HEK293 (cell line): ENCODE results near the gene MMP19.

Experiments
- CTCF ChIA-PET: fragments of 350-600 bp; formaldehyde crosslinking; extraction: SDS; loops from one replicate; lab custom pipeline; 2021; ENCODE audit warnings: antibody characterized with exemption; lab: Yijun Ruan, JAX
- POLR2A ChIA-PET: fragments of 300-600 bp; formaldehyde crosslinking; extraction: SDS; loops from one replicate; lab custom pipeline; 2020; ENCODE audit warnings: antibody characterized with exemption, inconsistent platforms; lab: Yijun Ruan, JAX
- H3K27ac ChIP-seq: fragments of 200-500 bp; sonication (Bioruptor generic); 2 replicates; pipeline ENCODE4 v1.5.1; 2014; ENCODE audit warnings: low read depth, low read length, control low read depth, inconsistent platforms; ENCODE audit errors: extremely low read depth
- H3K36me3 ChIP-seq, 2 experiments: fragments of 200-500 bp in 1 of 2; sonication (Bioruptor generic) in 1 of 2; 1 replicate in 1 of 2; 2 replicates in 1 of 2; pipeline ENCODE4 v1.5.1; 2014 to 2017; ENCODE audit warnings: inconsistent platforms in 2 of 2, low read length in 2 of 2; ENCODE audit not compliant: control insufficient read depth in 2 of 2, insufficient read depth in 1 of 2
- H3K4me1 ChIP-seq: fragments of 200-500 bp; sonication (Bioruptor generic); 2 replicates; pipeline ENCODE4 v1.5.1; 2014; ENCODE audit warnings: mild to moderate bottlenecking, low read length, inconsistent platforms; ENCODE audit not compliant: control insufficient read depth, insufficient read depth
- H3K4me3 ChIP-seq: 2 replicates; pipeline ENCODE4 v1.5.1; 2011; ENCODE audit warnings: low read depth, mild to moderate bottlenecking, control low read depth, low read length, moderate library complexity
- H3K9me3 ChIP-seq: fragments of 200-500 bp; sonication (Bioruptor generic); 2 replicates; pipeline ENCODE4 v1.5.1; 2014; ENCODE audit warnings: low read depth, low read length, inconsistent platforms; ENCODE audit not compliant: control insufficient read depth, insufficient read depth
- GLI4 ChIP-seq: fragments of 450-650 bp; formaldehyde crosslinking; IDR thresholded peaks from 2 replicates; pipeline ENCODE4 v1.5.1; 2016; ENCODE audit warnings: missing biosample characterization, missing genetic modification characterization
- KLF7 ChIP-seq: fragments of 450-650 bp; formaldehyde crosslinking; IDR thresholded peaks from 2 replicates; pipeline ENCODE4 v1.5.1; 2016; ENCODE audit warnings: missing biosample characterization, missing genetic modification characterization, borderline replicate concordance
- MYNN ChIP-seq: fragments of 450-650 bp; formaldehyde crosslinking; IDR thresholded peaks from 2 replicates; pipeline ENCODE4 v1.5.1; 2016; ENCODE audit warnings: missing biosample characterization, missing genetic modification characterization, borderline replicate concordance
- SP3 ChIP-seq: fragments of 450-650 bp; formaldehyde crosslinking; IDR thresholded peaks from 2 replicates; pipeline ENCODE4 v1.5.1; 2016; ENCODE audit warnings: missing biosample characterization, missing genetic modification characterization
- TCF7L2 ChIP-seq: IDR thresholded peaks from 2 replicates; pipeline ENCODE4 v1.6.1; 2011; ENCODE audit warnings: low read depth, mild to moderate bottlenecking, inconsistent platforms, low read length, moderate library complexity, borderline replicate concordance
- ZFHX2 ChIP-seq: fragments of 450-650 bp; formaldehyde crosslinking; conservative IDR thresholded peaks from 2 replicates; pipeline ENCODE4 v1.5.1; 2016; ENCODE audit warnings: missing biosample characterization, missing genetic modification characterization
- ZFP37 ChIP-seq: fragments of 450-650 bp; formaldehyde crosslinking; IDR thresholded peaks from 2 replicates; pipeline ENCODE4 v1.5.1; 2016; ENCODE audit warnings: missing biosample characterization, missing genetic modification characterization
- ZNF10 ChIP-seq: fragments of 450-650 bp; formaldehyde crosslinking; IDR thresholded peaks from 2 replicates; pipeline ENCODE4 v1.5.1; 2017; ENCODE audit warnings: missing biosample characterization, missing genetic modification characterization
- ZNF169 ChIP-seq: fragments of 450-650 bp; formaldehyde crosslinking; IDR thresholded peaks from 2 replicates; pipeline ENCODE4 v1.5.1; 2016; ENCODE audit warnings: missing biosample characterization, missing genetic modification characterization
- ZNF202 ChIP-seq: fragments of 450-650 bp; formaldehyde crosslinking; IDR thresholded peaks from 2 replicates; pipeline ENCODE4 v1.5.1; 2016; ENCODE audit warnings: missing biosample characterization, missing genetic modification characterization, borderline replicate concordance
- ZNF354C ChIP-seq: fragments of 450-650 bp; formaldehyde crosslinking; IDR thresholded peaks from 2 replicates; pipeline ENCODE4 v1.5.1; 2016; ENCODE audit warnings: missing biosample characterization, missing genetic modification characterization, low read depth, borderline replicate concordance
- ZNF549 ChIP-seq: fragments of 450-650 bp; IDR thresholded peaks from 2 replicates; pipeline ENCODE4 v1.5.1; 2018; ENCODE audit warnings: missing biosample characterization, missing genetic modification characterization, mild to moderate bottlenecking, inconsistent platforms, moderate library complexity
- ZNF555 ChIP-seq: fragments of 450-650 bp; formaldehyde crosslinking; conservative IDR thresholded peaks from 2 replicates; pipeline ENCODE4 v1.5.1; 2017; ENCODE audit warnings: missing biosample characterization, mild to moderate bottlenecking, missing genetic modification characterization, inconsistent platforms
- ZNF585B ChIP-seq: fragments of 450-650 bp; formaldehyde crosslinking; IDR thresholded peaks from 2 replicates; pipeline ENCODE4 v1.5.1; 2016; ENCODE audit warnings: missing biosample characterization, missing genetic modification characterization
- ZNF654 ChIP-seq: fragments of 450-650 bp; formaldehyde crosslinking; IDR thresholded peaks from 2 replicates; pipeline ENCODE4 v1.5.1; 2016; ENCODE audit warnings: low read depth, missing biosample characterization, missing genetic modification characterization
- ZNF664 ChIP-seq: fragments of 450-650 bp; formaldehyde crosslinking; IDR thresholded peaks from 2 replicates; pipeline ENCODE4 v1.5.1; 2016; ENCODE audit warnings: missing biosample characterization, missing genetic modification characterization
- TF ChIP-seq, protein P1 (sequence below): fragments of 450-650 bp; formaldehyde crosslinking; IDR thresholded peaks from 2 replicates; pipeline ENCODE4 v1.5.1; 2016; ENCODE audit warnings: missing biosample characterization, missing genetic modification characterization
- TF ChIP-seq, protein P2 (sequence below): fragments of 450-650 bp; formaldehyde crosslinking; IDR thresholded peaks from 2 replicates; pipeline ENCODE4 v1.5.1; 2017; ENCODE audit warnings: missing biosample characterization, missing genetic modification characterization
- TF ChIP-seq, protein P3 (sequence below): fragments of 450-650 bp; formaldehyde crosslinking; IDR thresholded peaks from 2 replicates; pipeline ENCODE4 v1.5.1; 2016; ENCODE audit warnings: missing biosample characterization, missing genetic modification characterization
- TF ChIP-seq, protein P4 (sequence below): fragments of 450-650 bp; formaldehyde crosslinking; IDR thresholded peaks from 2 replicates; pipeline ENCODE4 v1.5.1; 2016; ENCODE audit warnings: missing biosample characterization, missing genetic modification characterization, borderline replicate concordance
- TF ChIP-seq, protein P5 (sequence below): fragments of 450-650 bp; formaldehyde crosslinking; optimal IDR thresholded peaks from 2 replicates; pipeline ENCODE3; 2016; ENCODE audit warnings: missing biosample characterization, mild to moderate bottlenecking, missing genetic modification characterization

The MMP19 gene

DNA sequence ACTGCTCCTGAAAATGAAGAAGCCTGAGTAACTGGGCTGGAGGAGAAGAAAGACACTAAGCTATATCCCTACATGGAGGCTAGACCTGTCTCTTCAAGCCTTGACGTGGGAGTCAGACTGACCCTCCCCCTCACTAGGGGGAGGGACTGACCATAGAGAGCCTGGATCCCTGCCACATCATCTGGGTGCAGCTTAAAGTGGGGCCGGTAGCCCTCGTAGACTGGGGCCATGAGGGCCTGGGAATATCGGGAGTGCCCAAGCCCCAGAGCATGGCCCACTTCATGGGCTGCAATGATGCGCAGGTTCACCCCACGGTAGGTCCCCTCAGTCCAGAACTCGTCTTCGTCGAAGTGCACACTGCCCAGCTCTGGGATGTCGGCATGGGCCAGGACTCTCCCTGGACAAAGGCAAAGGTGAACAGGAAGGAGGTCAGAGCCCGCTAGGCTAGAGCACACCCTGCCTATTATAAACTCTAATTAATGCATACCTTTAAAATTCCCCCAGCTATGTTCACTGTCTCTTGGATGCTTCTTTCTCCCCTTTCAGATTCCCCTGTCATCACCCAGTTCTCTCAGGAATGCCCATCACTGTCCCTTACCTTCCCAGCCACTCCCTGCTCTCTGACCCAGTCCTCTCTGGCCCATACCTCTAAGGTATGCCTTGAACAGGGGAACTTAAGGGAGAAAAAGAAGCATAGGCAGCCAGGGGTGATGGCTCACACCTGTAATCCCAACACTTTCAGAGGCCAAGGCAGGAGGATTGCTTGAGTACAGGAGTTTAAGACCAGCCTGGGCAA, 3.2 kb downstream of the MMP19 start:
- no peaks in the 10 kb centered on the region for H3K36me3 ChIP-seq
- H3K4me1 ChIP-seq, result no peaks in the 10 kb centered on the region
- H3K27ac ChIP-seq, result no peak overlapping the region
- ChIA-PET POLR2A (interaction anchor here (0.7 kb wide), 1 partner anchor 10 kb away, joined by 3 read pairs; no protein-coding TSS in a partner anchor), CTCF (no interaction called here)
- no peaks in the 10 kb centered on the region for H3K9me3 ChIP-seq
- TF ChIP-seq ZNF10 (tag by site-specific recombination) (no peak), ZNF202 (tag by site-specific recombination) (no peak), ZFP37 (no peak)
- TF ChIP-seq, protein P1, sequence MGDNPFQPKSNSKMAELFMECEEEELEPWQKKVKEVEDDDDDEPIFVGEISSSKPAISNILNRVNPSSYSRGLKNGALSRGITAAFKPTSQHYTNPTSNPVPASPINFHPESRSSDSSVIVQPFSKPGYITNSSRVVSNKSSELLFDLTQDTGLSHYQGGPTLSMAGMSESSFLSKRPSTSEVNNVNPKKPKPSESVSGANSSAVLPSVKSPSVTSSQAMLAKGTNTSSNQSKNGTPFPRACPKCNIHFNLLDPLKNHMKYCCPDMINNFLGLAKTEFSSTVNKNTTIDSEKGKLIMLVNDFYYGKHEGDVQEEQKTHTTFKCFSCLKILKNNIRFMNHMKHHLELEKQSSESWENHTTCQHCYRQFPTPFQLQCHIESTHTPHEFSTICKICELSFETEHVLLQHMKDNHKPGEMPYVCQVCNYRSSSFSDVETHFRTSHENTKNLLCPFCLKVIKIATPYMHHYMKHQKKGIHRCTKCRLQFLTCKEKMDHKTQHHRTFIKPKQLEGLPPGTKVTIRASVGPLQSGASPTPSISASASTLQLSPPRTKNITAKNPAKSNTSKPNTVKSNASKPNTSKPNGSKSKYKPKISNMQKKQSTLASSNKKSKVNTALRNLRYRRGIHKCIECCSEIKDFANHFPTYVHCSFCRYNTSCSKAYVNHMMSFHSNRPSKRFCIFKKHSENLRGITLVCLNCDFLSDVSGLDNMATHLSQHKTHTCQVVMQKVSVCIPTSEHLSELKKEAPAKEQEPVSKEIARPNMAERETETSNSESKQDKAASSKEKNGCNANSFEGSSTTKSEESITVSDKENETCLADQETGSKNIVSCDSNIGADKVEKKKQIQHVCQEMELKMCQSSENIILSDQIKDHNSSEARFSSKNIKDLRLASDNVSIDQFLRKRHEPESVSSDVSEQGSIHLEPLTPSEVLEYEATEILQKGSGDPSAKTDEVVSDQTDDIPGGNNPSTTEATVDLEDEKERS (tag by site-specific recombination), result no peak
- H3K4me3 ChIP-seq, result no peak overlapping the region

DNA sequence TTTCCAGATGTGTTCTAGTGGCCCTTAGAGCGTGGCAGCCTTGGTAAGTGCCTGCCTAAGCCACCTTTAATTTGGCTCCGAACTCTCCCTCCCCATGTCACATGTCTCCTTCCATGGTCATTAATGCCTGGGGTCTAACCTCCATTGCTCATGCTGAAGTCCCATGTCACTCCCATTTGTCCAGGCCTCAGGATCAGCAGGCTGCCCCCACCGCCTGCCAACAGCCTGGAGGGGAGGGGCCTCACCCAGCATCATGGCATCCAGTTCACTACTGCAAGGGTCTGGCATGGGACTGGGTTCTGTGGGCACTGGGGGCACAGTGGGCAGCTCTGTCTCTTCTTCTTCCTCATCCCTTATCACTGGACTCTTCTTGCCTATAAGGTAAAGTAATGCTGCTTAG, 4.4 kb downstream of the MMP19 start:
- Histone ChIP-seq H3K27ac (no peak overlapping the region), H3K36me3 (no peaks in the 10 kb centered on the region), H3K4me1 (no peaks in the 10 kb centered on the region), H3K4me3 (no peak overlapping the region), H3K9me3 (no peaks in the 10 kb centered on the region)
- TF ChIP-seq ZNF664, result no peak
- no peak for TF ChIP-seq TCF7L2
- no peak for TF ChIP-seq SP3
- TF ChIP-seq ZNF555 (tag by site-specific recombination), result no peak
- TF ChIP-seq, protein P2, sequence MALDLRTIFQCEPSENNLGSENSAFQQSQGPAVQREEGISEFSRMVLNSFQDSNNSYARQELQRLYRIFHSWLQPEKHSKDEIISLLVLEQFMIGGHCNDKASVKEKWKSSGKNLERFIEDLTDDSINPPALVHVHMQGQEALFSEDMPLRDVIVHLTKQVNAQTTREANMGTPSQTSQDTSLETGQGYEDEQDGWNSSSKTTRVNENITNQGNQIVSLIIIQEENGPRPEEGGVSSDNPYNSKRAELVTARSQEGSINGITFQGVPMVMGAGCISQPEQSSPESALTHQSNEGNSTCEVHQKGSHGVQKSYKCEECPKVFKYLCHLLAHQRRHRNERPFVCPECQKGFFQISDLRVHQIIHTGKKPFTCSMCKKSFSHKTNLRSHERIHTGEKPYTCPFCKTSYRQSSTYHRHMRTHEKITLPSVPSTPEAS (tag by site-specific recombination), result no peak
- TF ChIP-seq, protein P3, sequence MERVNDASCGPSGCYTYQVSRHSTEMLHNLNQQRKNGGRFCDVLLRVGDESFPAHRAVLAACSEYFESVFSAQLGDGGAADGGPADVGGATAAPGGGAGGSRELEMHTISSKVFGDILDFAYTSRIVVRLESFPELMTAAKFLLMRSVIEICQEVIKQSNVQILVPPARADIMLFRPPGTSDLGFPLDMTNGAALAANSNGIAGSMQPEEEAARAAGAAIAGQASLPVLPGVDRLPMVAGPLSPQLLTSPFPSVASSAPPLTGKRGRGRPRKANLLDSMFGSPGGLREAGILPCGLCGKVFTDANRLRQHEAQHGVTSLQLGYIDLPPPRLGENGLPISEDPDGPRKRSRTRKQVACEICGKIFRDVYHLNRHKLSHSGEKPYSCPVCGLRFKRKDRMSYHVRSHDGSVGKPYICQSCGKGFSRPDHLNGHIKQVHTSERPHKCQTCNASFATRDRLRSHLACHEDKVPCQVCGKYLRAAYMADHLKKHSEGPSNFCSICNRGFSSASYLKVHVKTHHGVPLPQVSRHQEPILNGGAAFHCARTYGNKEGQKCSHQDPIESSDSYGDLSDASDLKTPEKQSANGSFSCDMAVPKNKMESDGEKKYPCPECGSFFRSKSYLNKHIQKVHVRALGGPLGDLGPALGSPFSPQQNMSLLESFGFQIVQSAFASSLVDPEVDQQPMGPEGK, result no peak
- no peak for TF ChIP-seq GLI4 (tag by site-specific recombination)
- no peak for TF ChIP-seq MYNN (tag by site-specific recombination)
- TF ChIP-seq ZNF169 (tag by site-specific recombination), result no peak
- no peak for TF ChIP-seq ZNF585B (tag by site-specific recombination)
- no peak for TF ChIP-seq ZNF354C (tag by site-specific recombination)
- TF ChIP-seq ZFHX2 (tag by site-specific recombination), result no peak
- no peak for TF ChIP-seq ZNF549 (tag by site-specific recombination)
- TF ChIP-seq ZNF654 (tag by site-specific recombination), result no peak
- TF ChIP-seq, protein P4, sequence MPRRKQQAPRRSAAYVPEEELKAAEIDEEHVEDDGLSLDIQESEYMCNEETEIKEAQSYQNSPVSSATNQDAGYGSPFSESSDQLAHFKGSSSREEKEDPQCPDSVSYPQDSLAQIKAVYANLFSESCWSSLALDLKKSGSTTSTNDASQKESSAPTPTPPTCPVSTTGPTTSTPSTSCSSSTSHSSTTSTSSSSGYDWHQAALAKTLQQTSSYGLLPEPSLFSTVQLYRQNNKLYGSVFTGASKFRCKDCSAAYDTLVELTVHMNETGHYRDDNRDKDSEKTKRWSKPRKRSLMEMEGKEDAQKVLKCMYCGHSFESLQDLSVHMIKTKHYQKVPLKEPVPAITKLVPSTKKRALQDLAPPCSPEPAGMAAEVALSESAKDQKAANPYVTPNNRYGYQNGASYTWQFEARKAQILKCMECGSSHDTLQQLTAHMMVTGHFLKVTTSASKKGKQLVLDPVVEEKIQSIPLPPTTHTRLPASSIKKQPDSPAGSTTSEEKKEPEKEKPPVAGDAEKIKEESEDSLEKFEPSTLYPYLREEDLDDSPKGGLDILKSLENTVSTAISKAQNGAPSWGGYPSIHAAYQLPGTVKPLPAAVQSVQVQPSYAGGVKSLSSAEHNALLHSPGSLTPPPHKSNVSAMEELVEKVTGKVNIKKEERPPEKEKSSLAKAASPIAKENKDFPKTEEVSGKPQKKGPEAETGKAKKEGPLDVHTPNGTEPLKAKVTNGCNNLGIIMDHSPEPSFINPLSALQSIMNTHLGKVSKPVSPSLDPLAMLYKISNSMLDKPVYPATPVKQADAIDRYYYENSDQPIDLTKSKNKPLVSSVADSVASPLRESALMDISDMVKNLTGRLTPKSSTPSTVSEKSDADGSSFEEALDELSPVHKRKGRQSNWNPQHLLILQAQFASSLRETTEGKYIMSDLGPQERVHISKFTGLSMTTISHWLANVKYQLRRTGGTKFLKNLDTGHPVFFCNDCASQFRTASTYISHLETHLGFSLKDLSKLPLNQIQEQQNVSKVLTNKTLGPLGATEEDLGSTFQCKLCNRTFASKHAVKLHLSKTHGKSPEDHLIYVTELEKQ (tag by site-specific recombination), result no peak
- TF ChIP-seq KLF7 (tag by site-specific recombination), result no peak
- TF ChIP-seq, protein P5, sequence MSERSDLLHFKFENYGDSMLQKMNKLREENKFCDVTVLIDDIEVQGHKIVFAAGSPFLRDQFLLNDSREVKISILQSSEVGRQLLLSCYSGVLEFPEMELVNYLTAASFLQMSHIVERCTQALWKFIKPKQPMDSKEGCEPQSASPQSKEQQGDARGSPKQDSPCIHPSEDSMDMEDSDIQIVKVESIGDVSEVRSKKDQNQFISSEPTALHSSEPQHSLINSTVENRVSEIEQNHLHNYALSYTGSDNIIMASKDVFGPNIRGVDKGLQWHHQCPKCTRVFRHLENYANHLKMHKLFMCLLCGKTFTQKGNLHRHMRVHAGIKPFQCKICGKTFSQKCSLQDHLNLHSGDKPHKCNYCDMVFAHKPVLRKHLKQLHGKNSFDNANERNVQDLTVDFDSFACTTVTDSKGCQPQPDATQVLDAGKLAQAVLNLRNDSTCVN, result no peak
- ChIA-PET CTCF (no interaction called here), POLR2A (interaction anchor here (0.5 to 0.7 kb wide), 3 partner anchors 16 to 170 kb away, joined by 4 to 15 read pairs (median 4); no protein-coding TSS in a partner anchor)
